A673 (cell line): Measurements from ENCODE around the gene USE1. TPM values are rescaled to one million over a fixed set of nuclear protein-coding genes. Genes with fewer than 3 reads are reported as not detected.

Experiments
- BruUV-seq: library from RNA; stranded (reverse); fragments of 400-500 nt; replicated peaks from 2 replicates; lab custom pipeline; 2021; lab: Mats Ljungman, UMichigan
- CTCF ChIA-PET: fragments of 300-600 bp; sonication (Branson Sonifier 250); formaldehyde crosslinking; loops from one replicate; lab custom pipeline; 2022; ENCODE audit warnings: antibody characterized with exemption; lab: Charles Lee
- POLR2A ChIA-PET: fragments of 300-600 bp; sonication (Branson Sonifier 250); formaldehyde crosslinking; loops from one replicate; lab custom pipeline; 2022; ENCODE audit warnings: antibody characterized with exemption; ENCODE audit not compliant: low non-redundant PET; lab: Charles Lee
- DNase-seq: peaks from one replicate; pipeline ENCODE4 v3.0.0-alpha.2; 2015; ENCODE audit warnings: low spot score
- H3K27ac ChIP-seq: fragments of 200-600 bp; sonication (generic); 2 replicates; pipeline ENCODE4 v1.5.1; 2016; ENCODE audit warnings: mixed run types, low read depth, mild to moderate bottlenecking, mixed read lengths, antibody characterized with exemption, low read length; ENCODE audit not compliant: poor library complexity, severe bottlenecking
- H3K27me3 ChIP-seq: fragments of 200-600 bp; sonication (generic); replicated peaks from 2 replicates; pipeline ENCODE4 v1.6.1; 2017; ENCODE audit warnings: mixed run types, low read depth, mild to moderate bottlenecking, mixed read lengths, antibody characterized with exemption, low read length; ENCODE audit not compliant: insufficient read depth, poor library complexity
- H3K36me3 ChIP-seq: fragments of 200-600 bp; sonication (generic); 2 replicates; pipeline ENCODE4 v1.6.1; 2016; ENCODE audit warnings: mixed run types, mild to moderate bottlenecking, mixed read lengths, antibody characterized with exemption, low read length; ENCODE audit not compliant: insufficient read depth, poor library complexity, severe bottlenecking
- H3K4me1 ChIP-seq: fragments of 200-600 bp; sonication (generic); 2 replicates; pipeline ENCODE4 v1.6.1; 2017; ENCODE audit warnings: mixed run types, mild to moderate bottlenecking, mixed read lengths, antibody characterized with exemption, low read length; ENCODE audit not compliant: insufficient read depth, poor library complexity, severe bottlenecking
- H3K4me3 ChIP-seq: fragments of 200-600 bp; sonication (generic); 2 replicates; pipeline ENCODE4 v1.5.1; 2016; ENCODE audit warnings: low read depth, mixed run types, mild to moderate bottlenecking, mixed read lengths, low read length; ENCODE audit not compliant: poor library complexity, severe bottlenecking
- H3K9me3 ChIP-seq: fragments of 200-600 bp; sonication (generic); 2 replicates; pipeline ENCODE4 v1.6.1; 2016; ENCODE audit warnings: mixed run types, low read depth, mild to moderate bottlenecking, mixed read lengths, antibody characterized with exemption, low read length; ENCODE audit not compliant: poor library complexity, severe bottlenecking
- EZH2 ChIP-seq: fragments of 200-600 bp; sonication (generic); IDR thresholded peaks from 2 replicates; pipeline ENCODE4 v1.6.1; 2017; ENCODE audit warnings: borderline replicate concordance, low read depth, mild to moderate bottlenecking, mixed read lengths, antibody characterized with exemption, low read length; ENCODE audit not compliant: poor library complexity, severe bottlenecking
- intact Hi-C: fragments of 100-400 bp; cut with micrococcal nuclease; formaldehyde crosslinking; loops from one replicate; pipeline ENCODE4 v1.10.0; 2022; ENCODE audit not compliant: unreplicated experiment
- total RNA-seq: library from RNA; stranded (reverse); gene quantifications from 2 replicates; pipeline ENCODE4 v1.2.3, GENCODE V29; 2021
- TF ChIP-seq, protein P1 (sequence below): fragments of 300-800, 200-600 bp; sonication (generic); conservative IDR thresholded peaks from 2 replicates; pipeline ENCODE4 v1.5.1; 2017; ENCODE audit warnings: low read depth, mild to moderate bottlenecking, antibody characterized with exemption, low read length, moderate library complexity, mixed read lengths

Gene USE1
- total RNA-seq, 1 experiment from 2014 or later, result 32.1 TPM

- no peak for TF ChIP-seq EZH2
- POLR2A ChIA-PET, result no interaction called here
- no peak overlapping the region for H3K4me3 ChIP-seq
- CTCF ChIA-PET, result no interaction called here
- BruUV-seq, result no TSS peak
- no peak for DNase-seq
- no peaks in the 10 kb centered on the region for H3K9me3 ChIP-seq
- no peaks in the 10 kb centered on the region for H3K27me3 ChIP-seq
- peaks cover 12% of the 10 kb centered on the region for H3K4me1 ChIP-seq
- no peak overlapping the region for H3K27ac ChIP-seq
- H3K36me3 ChIP-seq, result no peaks in the 10 kb centered on the region
- intact Hi-C loops, result no loop called here
Observed at GRCh38 chr19:17248011-17248776, 33.0 kb downstream of the USE1 start.

GRCh38 chr19:17249887-17250548 is 34.9 kb downstream of the USE1 start:
- no peak for DNase-seq
- H3K36me3 ChIP-seq, result no peaks in the 10 kb centered on the region
- no peaks in the 10 kb centered on the region for H3K9me3 ChIP-seq
- no TSS peak for BruUV-seq
- ChIA-PET POLR2A (no interaction called here), CTCF (interaction anchor here (0.6 kb wide), 2 partner anchors 193 to 528 kb away, joined by 3 to 4 read pairs; no protein-coding TSS in a partner anchor)
- H3K27me3 ChIP-seq, result no peaks in the 10 kb centered on the region
- no peak overlapping the region for H3K4me3 ChIP-seq
- H3K4me1 ChIP-seq, result peaks cover 12% of the 10 kb centered on the region
- intact Hi-C loops, result no loop called here
- TF ChIP-seq, protein P1, sequence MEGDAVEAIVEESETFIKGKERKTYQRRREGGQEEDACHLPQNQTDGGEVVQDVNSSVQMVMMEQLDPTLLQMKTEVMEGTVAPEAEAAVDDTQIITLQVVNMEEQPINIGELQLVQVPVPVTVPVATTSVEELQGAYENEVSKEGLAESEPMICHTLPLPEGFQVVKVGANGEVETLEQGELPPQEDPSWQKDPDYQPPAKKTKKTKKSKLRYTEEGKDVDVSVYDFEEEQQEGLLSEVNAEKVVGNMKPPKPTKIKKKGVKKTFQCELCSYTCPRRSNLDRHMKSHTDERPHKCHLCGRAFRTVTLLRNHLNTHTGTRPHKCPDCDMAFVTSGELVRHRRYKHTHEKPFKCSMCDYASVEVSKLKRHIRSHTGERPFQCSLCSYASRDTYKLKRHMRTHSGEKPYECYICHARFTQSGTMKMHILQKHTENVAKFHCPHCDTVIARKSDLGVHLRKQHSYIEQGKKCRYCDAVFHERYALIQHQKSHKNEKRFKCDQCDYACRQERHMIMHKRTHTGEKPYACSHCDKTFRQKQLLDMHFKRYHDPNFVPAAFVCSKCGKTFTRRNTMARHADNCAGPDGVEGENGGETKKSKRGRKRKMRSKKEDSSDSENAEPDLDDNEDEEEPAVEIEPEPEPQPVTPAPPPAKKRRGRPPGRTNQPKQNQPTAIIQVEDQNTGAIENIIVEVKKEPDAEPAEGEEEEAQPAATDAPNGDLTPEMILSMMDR, result no peak
- no peak overlapping the region for H3K27ac ChIP-seq

DNA sequence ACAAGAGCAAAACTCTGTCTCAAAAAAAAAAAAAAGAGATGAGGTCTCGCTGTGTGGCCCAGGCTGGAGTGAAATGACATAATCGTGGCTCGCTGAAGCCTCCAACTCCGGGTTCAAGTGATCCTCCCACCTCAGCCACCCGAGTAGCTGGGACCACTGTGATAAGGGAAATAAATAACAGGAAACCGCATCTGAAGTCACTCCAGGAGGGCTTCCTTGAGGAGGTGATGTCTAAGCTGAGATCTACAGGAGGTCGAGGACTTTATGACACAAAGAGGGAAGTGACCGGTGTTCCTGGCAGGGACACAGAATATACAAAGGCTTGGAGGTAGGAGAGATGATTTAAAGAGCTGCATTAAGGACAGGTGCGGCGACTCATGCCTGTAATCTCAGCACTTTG is 39.5 kb downstream of the USE1 start:
- Histone ChIP-seq H3K4me1 (no peaks in the 10 kb centered on the region), H3K9me3 (no peaks in the 10 kb centered on the region), H3K27ac (no peak overlapping the region), H3K27me3 (no peaks in the 10 kb centered on the region), H3K4me3 (no peak overlapping the region), H3K36me3 (no peaks in the 10 kb centered on the region)
- DNase-seq, result peak; percentile 78
- ChIA-PET POLR2A (interaction anchor here (0.5 to 0.7 kb wide), 2 partner anchors 21 to 94 kb away, joined by 4 to 5 read pairs; no protein-coding TSS in a partner anchor), CTCF (no interaction called here)
- no TSS peak for BruUV-seq
- no peak for TF ChIP-seq EZH2
- intact Hi-C loops, result no loop called here

DNA sequence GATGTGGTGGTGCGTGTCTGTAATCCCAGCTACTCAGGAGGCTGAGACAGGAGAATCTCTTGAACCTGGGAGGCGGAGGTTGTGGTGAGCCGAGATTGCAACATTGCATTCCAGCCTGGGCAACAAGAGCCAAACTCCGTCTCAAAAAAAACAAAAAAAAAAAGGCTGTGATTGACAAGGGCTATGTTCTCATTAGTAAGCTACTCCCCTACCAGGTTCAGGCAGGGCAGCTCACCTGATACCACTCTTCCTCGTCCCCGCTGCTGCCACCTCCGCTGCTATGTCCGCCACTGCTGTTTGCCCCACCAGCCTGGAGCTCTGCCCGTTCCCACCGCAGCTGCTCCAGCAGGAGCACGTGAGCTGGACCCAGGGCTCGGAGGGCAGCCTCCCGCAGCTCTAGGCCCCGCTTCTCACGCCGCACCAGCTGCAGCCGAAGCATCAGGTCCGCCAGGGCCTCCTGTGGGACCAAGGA is 40.0 kb downstream of the USE1 start:
- Histone ChIP-seq H3K27me3 (no peaks in the 10 kb centered on the region), H3K27ac (no peak overlapping the region), H3K9me3 (no peaks in the 10 kb centered on the region), H3K36me3 (no peaks in the 10 kb centered on the region), H3K4me3 (no peak overlapping the region), H3K4me1 (no peaks in the 10 kb centered on the region)
- no peak for DNase-seq
- intact Hi-C loops, result no loop called here
- ChIA-PET POLR2A (interaction anchor here (0.5 to 0.7 kb wide), 2 partner anchors 20 to 94 kb away, joined by 4 to 5 read pairs; no protein-coding TSS in a partner anchor), CTCF (no interaction called here)
- BruUV-seq, result no TSS peak
- no peak for TF ChIP-seq EZH2
- TF ChIP-seq, protein P1, result no peak
